Natural killer cell (primary cell): ENCODE results near the gene DACH1. TPM values are rescaled to one million over a fixed set of nuclear protein-coding genes. Genes with fewer than 3 reads are reported as not detected.

Experiments used
- ATAC-seq, 3 donors: fragments of 150-1000 bp in 2 of 3; fragments of 200-7000 bp in 1 of 3; cut with Tn5 transposase; 1 replicate in 1 of 3; 2 replicates in 2 of 3; pipeline ENCODE4 v1.10.0; 2021; ENCODE audit warnings: mild to moderate bottlenecking in 2 of 3, moderate library complexity in 2 of 3
- DNase-seq, 2 donors: peaks; one replicate each; pipeline versions ENCODE4 v3.0.0 to v3.0.0-alpha.2; 2013 to 2021; ENCODE audit warnings: mixed read lengths in 1 of 2
- H3K27ac ChIP-seq: one replicate; pipeline ENCODE4 v1.5.1; 2013; ENCODE audit warnings: mild to moderate bottlenecking, low read length
- H3K27me3 ChIP-seq: one replicate; pipeline ENCODE4 v1.6.1; 2013; ENCODE audit warnings: low read length; ENCODE audit not compliant: control insufficient read depth, insufficient read depth
- H3K36me3 ChIP-seq: one replicate; pipeline ENCODE4 v1.6.1; 2013; ENCODE audit warnings: low read length; ENCODE audit not compliant: control insufficient read depth, insufficient read depth
- H3K4me1 ChIP-seq: one replicate; pipeline ENCODE4 v1.6.1; 2013; ENCODE audit warnings: low read length; ENCODE audit not compliant: control insufficient read depth, insufficient read depth
- H3K4me3 ChIP-seq: one replicate; pipeline ENCODE4 v1.5.1; 2013; ENCODE audit warnings: low read length
- H3K9me3 ChIP-seq: one replicate; pipeline ENCODE4 v1.6.1; 2013; ENCODE audit warnings: low read length; ENCODE audit not compliant: control insufficient read depth, insufficient read depth
- H3K27ac Mint-ChIP-seq, 2 donors: one replicate each; pipeline ENCODE4 v1.8.0; 2022; ENCODE audit warnings: mild to moderate bottlenecking in 2 of 2, mixed read lengths in 2 of 2, moderate library complexity in 1 of 2
- H3K27me3 Mint-ChIP-seq, 2 donors: one replicate each; pipeline ENCODE4 v1.8.0; 2022; ENCODE audit warnings: low read depth in 2 of 2, mixed read lengths in 2 of 2
- H3K36me3 Mint-ChIP-seq: one replicate; pipeline ENCODE4 v1.8.0; 2022; ENCODE audit warnings: mixed read lengths
- H3K4me1 Mint-ChIP-seq, 2 donors: one replicate each; pipeline ENCODE4 v1.8.0; 2022; ENCODE audit warnings: mixed read lengths in 2 of 2
- H3K4me3 Mint-ChIP-seq: one replicate; pipeline ENCODE4 v1.8.0; 2022; ENCODE audit warnings: mild to moderate bottlenecking, moderate library complexity, mixed read lengths
- H3K9me3 Mint-ChIP-seq, 2 donors: one replicate each; pipeline ENCODE4 v1.8.0; 2022; ENCODE audit warnings: mixed read lengths in 2 of 2
- WGBS: methylation state at CpG from one replicate; pipeline ENCODE4 v1.1.7; 2013; ENCODE audit warnings: missing lambda C conversion rate; ENCODE audit not compliant: insufficient coverage; 5-methylcytosine and 5-hydroxymethylcytosine counted together
- intact Hi-C: fragments of 100-400 bp; cut with micrococcal nuclease; formaldehyde crosslinking; loops from one replicate; pipeline ENCODE4 v1.14.2; 2022
- total RNA-seq, 4 donors: library from RNA; stranded (reverse); fragments of 120-200 nt in 1 of 4; gene quantifications; one replicate each; pipeline versions ENCODE4 v1.2.3 to v1.2.4, GENCODE V29; 2013 to 2022
- TF ChIP-seq, protein P1 (sequence below): fragments of 200-600 bp; IDR thresholded peaks from one replicate; pipeline ENCODE4 v1.8.0; 2022; ENCODE audit warnings: antibody characterized with exemption

Gene DACH1
- total RNA-seq, 3 donors from 2014 or later (not counting 1 experiment from before 2014, with no cell fraction given), result 0.29 to 2.3 (median 0.49) TPM

DNA sequence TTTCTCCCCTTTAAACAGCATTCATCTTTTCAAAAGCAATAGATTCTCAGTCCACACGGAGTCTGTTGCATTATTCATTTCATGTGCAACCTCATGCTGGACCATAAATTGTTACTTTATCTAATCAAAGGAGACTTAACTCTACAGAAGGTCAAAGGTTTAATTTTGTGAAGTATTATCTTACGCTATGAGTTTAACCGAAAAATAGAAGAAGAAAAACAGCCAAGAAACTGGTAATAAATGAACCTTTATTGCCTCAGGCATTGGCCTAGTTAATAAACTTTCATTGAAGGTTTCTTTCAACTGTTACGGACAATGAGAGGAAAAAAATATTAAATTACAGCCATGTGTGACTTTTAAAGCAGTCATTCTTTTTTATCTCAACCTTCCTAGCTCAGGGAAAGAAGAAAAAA, 223.6 kb downstream of the DACH1 start:
- WGBS, result 89% methylated on average over 3 of the region's 4 CpGs
- no peaks in the 10 kb centered on the region for H3K4me1 Mint-ChIP-seq
- ATAC-seq (no peak), DNase-seq (no peak)
- peaks cover 2 to 7% of the 10 kb centered on the region in 2 donors for H3K9me3 Mint-ChIP-seq
- no peak overlapping the region for H3K27ac ChIP-seq
- TF ChIP-seq, protein P1, sequence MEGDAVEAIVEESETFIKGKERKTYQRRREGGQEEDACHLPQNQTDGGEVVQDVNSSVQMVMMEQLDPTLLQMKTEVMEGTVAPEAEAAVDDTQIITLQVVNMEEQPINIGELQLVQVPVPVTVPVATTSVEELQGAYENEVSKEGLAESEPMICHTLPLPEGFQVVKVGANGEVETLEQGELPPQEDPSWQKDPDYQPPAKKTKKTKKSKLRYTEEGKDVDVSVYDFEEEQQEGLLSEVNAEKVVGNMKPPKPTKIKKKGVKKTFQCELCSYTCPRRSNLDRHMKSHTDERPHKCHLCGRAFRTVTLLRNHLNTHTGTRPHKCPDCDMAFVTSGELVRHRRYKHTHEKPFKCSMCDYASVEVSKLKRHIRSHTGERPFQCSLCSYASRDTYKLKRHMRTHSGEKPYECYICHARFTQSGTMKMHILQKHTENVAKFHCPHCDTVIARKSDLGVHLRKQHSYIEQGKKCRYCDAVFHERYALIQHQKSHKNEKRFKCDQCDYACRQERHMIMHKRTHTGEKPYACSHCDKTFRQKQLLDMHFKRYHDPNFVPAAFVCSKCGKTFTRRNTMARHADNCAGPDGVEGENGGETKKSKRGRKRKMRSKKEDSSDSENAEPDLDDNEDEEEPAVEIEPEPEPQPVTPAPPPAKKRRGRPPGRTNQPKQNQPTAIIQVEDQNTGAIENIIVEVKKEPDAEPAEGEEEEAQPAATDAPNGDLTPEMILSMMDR, result no peak
- no peaks in the 10 kb centered on the region for H3K36me3 Mint-ChIP-seq
- H3K4me1 ChIP-seq, result no peaks in the 10 kb centered on the region
- H3K27me3 ChIP-seq, result no peaks in the 10 kb centered on the region
- H3K4me3 Mint-ChIP-seq, result no peak overlapping the region
- intact Hi-C loops, result no loop called here
- no peaks in the 10 kb centered on the region for H3K27me3 Mint-ChIP-seq
- H3K9me3 ChIP-seq, result no peaks in the 10 kb centered on the region
- no peak overlapping the region for H3K27ac Mint-ChIP-seq
- no peak overlapping the region for H3K4me3 ChIP-seq
- H3K36me3 ChIP-seq, result no peaks in the 10 kb centered on the region

DNA sequence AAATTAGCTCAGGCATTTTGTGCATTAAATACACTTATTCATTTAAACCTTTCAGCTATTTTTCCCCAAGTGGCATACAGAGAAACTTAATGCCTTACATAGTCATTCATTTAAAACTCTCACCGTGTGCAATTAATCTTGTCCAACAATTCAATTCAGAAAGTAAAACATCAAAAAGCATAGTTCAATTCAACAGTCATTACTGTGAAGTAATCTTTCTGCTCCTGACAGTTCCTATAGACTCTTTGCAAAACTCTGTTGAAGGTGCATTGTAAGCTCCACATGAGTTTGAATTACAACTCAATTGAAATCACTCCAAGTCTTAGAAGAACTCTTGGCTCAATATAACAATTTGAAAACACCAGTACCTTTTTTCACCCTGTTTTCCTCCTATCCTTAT, 228.3 kb downstream of the DACH1 start:
- Mint-ChIP-seq H3K9me3 (peaks cover 3 to 5% of the 10 kb centered on the region in 2 donors), H3K4me1 (no peaks in the 10 kb centered on the region), H3K4me3 (no peak overlapping the region), H3K36me3 (no peaks in the 10 kb centered on the region), H3K27ac (no peak overlapping the region), H3K27me3 (no peaks in the 10 kb centered on the region)
- TF ChIP-seq, protein P1, result no peak
- no peak for DNase-seq
- 95% methylated on average over 1 of the region's 1 CpG for WGBS
- Histone ChIP-seq H3K27me3 (no peaks in the 10 kb centered on the region), H3K36me3 (no peaks in the 10 kb centered on the region), H3K9me3 (no peaks in the 10 kb centered on the region), H3K4me1 (no peaks in the 10 kb centered on the region), H3K27ac (no peak overlapping the region), H3K4me3 (no peak overlapping the region)
- no peak for ATAC-seq
- intact Hi-C loops, result no loop called here

DNA sequence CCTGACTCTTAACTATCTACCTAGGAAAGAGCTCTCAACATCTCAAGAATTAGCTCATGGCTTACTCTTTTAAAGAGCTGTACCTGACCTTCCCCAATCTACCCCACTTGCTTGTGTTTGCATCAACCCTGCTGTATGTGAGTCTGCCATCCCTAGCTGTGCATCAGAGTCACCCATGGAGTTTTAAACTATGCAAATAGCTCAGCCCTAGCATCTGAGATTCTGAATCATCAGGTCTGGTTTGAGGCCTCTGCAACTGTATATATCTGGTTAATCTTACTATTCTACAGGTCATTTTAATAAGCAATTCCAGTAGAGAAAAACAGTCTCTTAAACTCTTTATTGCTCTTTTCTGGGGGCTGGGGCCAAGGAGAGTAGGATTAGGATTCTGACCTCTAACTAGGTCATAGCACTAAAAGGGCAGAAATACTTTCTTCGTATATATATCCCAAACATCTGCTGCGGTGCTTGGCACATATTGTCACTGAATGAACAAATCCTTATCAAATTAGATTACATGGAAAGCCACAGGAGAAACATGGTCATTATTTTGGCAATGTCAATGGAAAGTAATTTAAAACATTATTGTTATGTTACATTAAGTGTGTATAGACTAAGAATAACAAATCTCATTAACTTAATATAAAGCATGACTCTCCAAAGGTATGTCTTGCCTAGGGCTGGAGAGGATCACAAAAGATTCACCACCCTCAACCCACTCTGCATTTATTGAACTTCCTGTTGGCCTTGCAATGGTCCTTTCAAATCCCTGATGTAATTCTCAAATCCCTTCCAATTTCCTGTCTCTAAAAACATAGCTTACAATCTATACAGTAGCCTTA, 232.2 kb downstream of the DACH1 start:
- no peak overlapping the region for H3K27ac ChIP-seq
- intact Hi-C loops, result no loop called here
- DNase-seq (no peak), ATAC-seq (no peak)
- H3K4me3 ChIP-seq, result no peak overlapping the region
- H3K9me3 Mint-ChIP-seq, result peaks cover 3% of the 10 kb centered on the region in 2 donors
- no peaks in the 10 kb centered on the region for H3K36me3 Mint-ChIP-seq
- TF ChIP-seq, protein P1, result no peak
- no peaks in the 10 kb centered on the region for H3K36me3 ChIP-seq
- H3K4me1 Mint-ChIP-seq, result no peaks in the 10 kb centered on the region
- H3K27ac Mint-ChIP-seq, result no peak overlapping the region
- H3K4me3 Mint-ChIP-seq, result no peak overlapping the region
- H3K4me1 ChIP-seq, result no peaks in the 10 kb centered on the region
- WGBS, result 100% methylated on average over 2 of the region's 2 CpGs
- H3K27me3 ChIP-seq, result no peaks in the 10 kb centered on the region
- no peaks in the 10 kb centered on the region for H3K9me3 ChIP-seq
- no peaks in the 10 kb centered on the region for H3K27me3 Mint-ChIP-seq
